Ovary (tissue), 9 donors: ENCODE data around the gene CLIP2. TPM values are rescaled to one million over a fixed set of nuclear protein-coding genes. Genes with fewer than 3 reads are reported as not detected.
"Not testable (repeated sequence)": the region's sequence is repeated elsewhere in the genome, so short reads cannot be mapped to it uniquely, and the experiment has no call there.

Experiments used
- DNase-seq, 5 donors: peaks; one replicate each; pipeline ENCODE4 v3.0.0-alpha.2; 2019 to 2020
- H3K27ac ChIP-seq, 2 donors: fragments of 200-600 bp; one replicate each; pipeline versions ENCODE4 v1.5.1 to v1.8.0; 2019 to 2022
- H3K27me3 ChIP-seq: fragments of 200-600 bp; one replicate; pipeline ENCODE4 v1.8.0; 2022
- H3K36me3 ChIP-seq: fragments of 200-600 bp; sonication (generic); one replicate; pipeline ENCODE4 v1.5.1; 2019
- H3K4me1 ChIP-seq: one replicate; pipeline ENCODE4 v1.8.1; 2013; ENCODE audit warnings: mild to moderate bottlenecking, moderate library complexity; ENCODE audit not compliant: insufficient read depth
- H3K4me3 ChIP-seq: fragments of 200-600 bp; sonication (generic); one replicate; pipeline ENCODE4 v1.5.1; 2017
- H3K9me3 ChIP-seq, 2 donors: fragments of 200-600 bp in 1 of 2; sonication (generic) in 1 of 2; one replicate each; pipeline versions ENCODE4 v1.5.1 to v1.8.1; 2013 to 2019; ENCODE audit warnings: mild to moderate bottlenecking in 1 of 2, moderate library complexity in 1 of 2
- CTCF ChIP-seq, 3 donors: fragments of 450-650 bp in 2 of 3; fragments of 200-600 bp in 1 of 3; IDR thresholded peaks; one replicate each; pipeline versions ENCODE4 v1.5.1 to v1.8.0; 2016 to 2022; ENCODE audit warnings: antibody characterized with exemption in 3 of 3, mild to moderate bottlenecking in 1 of 3
- EP300 ChIP-seq: sonication (generic); formaldehyde crosslinking; IDR thresholded peaks from one replicate; pipeline ENCODE4 v1.6.1; 2017; ENCODE audit warnings: antibody characterized with exemption
- POLR2A ChIP-seq: fragments of 450-650 bp; IDR thresholded peaks from one replicate; pipeline ENCODE4 v1.6.1; 2017; ENCODE audit warnings: antibody characterized with exemption, mild to moderate bottlenecking, moderate library complexity
- WGBS, 3 donors: extraction: QIAGEN DNeasy Blood & Tissue Kit in 1 of 3; methylation state at CpG; one replicate each; pipeline versions ENCODE4 v1.1.5 to v1.1.7; 2013 to 2017; 5-methylcytosine and 5-hydroxymethylcytosine counted together
- intact Hi-C, 4 donors: fragments of 100-400 bp; cut with DNase I; formaldehyde crosslinking; loops; one replicate each; pipeline versions ENCODE4 v1.11.0 to v1.15.1; 2022 to 2023
- polyA plus RNA-seq, 2 donors: library from polyadenylated mRNA; stranded (reverse); fragments of 200-250 nt in 1 of 2; fragments of 350-450 nt in 1 of 2; fragmentation: Illumina TruSeq in 1 of 2; extraction: RNeasy Lipid Tissue Mini Kit (QIAGEN cat#74804) in 1 of 2; gene quantifications; one replicate each; pipeline ENCODE4 v1.2.3, GENCODE V29; 2013 to 2014
- total RNA-seq, 7 donors: library from RNA; depleted of rRNA in 2 of 7; stranded (reverse); fragments of >200 nt in 2 of 7; fragmentation: NEBNext Ultra II Directional in 3 of 7; extraction: Animal tissue kit (Norgen Biotek cat#: 25700) in 3 of 7; gene quantifications; one replicate each; pipeline versions ENCODE4 v1.1.0 to v1.2.4, GENCODE V29; 2016 to 2023
- donor health status: DM: no; HTN: no; CAD: no; lungs with moderate emphysema.
- donor health status: DM: no; HTN: no; CAD: no.
- donor health status: Bipolar disorder and iron deficiency.
- donor health status: DM: yes; HTN: yes; CAD: no.
- donor health status: DM: no; HTN: no; CAD: no.
- donor health status: DM: yes; HTN: yes; CAD: no.

CLIP2 gene
- total and polyA plus RNA-seq, 9 donors = 5.1 to 51.5 (median 28.9) TPM

DNA sequence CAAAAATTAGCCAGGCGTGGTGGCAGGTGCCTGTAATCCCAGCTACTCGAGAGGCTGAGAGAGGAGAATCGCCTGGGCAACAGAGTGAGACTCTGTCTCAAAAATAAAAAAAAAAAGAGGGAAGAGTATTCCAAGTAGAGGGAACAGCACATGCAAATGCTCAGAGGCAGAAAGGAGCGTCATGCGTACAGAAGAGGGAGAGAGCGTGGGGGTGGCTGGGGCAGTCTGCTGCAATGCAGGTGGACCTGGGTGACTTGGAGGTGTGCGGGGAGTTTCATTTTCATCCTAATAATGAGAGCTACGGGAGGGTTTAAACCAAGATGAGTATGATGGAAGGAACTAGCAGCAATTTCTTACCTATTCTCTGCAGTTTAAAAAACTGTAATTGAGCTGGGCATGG lies 28.8 kb downstream of the CLIP2 start:
- H3K9me3 ChIP-seq = no peaks in the 10 kb centered on the region
- no peak for DNase-seq
- no peak overlapping the region for H3K4me3 ChIP-seq
- no peaks in the 10 kb centered on the region for H3K4me1 ChIP-seq
- intact Hi-C loops = no loop called here
- no peaks in the 10 kb centered on the region for H3K27me3 ChIP-seq
- 95 to 99% (median 97%) methylated on average over 8 of the region's 8 CpGs for WGBS, 3 donors
- H3K27ac ChIP-seq = no peak overlapping the region
- TF ChIP-seq POLR2A (no peak), CTCF (IDR thresholded peaks at IDR 0.05) (no peak), EP300 (no peak)
- H3K36me3 ChIP-seq = no peaks in the 10 kb centered on the region

DNA sequence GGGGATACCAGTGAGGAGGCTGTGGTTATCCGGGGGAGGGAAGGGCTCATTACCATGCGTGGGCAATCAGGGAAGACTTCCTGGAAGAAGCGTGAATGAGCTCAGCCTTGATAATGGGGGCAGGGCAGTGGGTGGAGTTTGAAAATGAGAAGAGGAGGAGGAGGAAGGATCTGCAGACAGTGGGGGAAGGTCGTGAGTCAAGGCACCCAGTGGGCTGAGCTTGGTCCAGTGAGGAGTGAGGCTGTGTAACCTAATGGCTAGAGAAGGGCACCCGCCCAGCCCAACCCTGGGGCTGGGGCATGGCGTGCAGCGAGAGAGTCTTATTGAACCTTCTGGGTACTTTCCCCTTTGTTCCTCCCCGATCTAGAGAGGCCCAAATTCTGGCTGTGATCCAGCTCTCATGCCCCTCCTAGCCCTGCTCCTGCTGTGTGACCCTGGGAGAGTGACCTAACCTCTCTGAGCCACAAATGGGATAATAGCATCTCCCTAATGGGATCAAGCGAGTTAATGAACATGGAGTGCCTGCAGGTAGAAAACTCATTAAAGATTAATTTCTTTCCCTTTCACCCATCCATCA lies 31.5 kb downstream of the CLIP2 start:
- intact Hi-C loops = no loop called here
- Histone ChIP-seq H3K27me3 (no peaks in the 10 kb centered on the region), H3K4me3 (no peak overlapping the region), H3K9me3 (no peaks in the 10 kb centered on the region), H3K27ac (no peak overlapping the region), H3K36me3 (no peaks in the 10 kb centered on the region), H3K4me1 (peaks cover 4% of the 10 kb centered on the region)
- 77 to 80% (median 77%) methylated on average over 9 of the region's 9 CpGs for WGBS, 3 donors
- TF ChIP-seq POLR2A (no peak), CTCF (IDR thresholded peaks at IDR 0.05) (no peak), EP300 (no peak)
- no peak for DNase-seq

GRCh38 chr7:74322892-74323291 lies 33.7 kb downstream of the CLIP2 start:
- H3K27me3 ChIP-seq, H3K4me1 ChIP-seq, H3K27ac ChIP-seq, H3K36me3 ChIP-seq, H3K9me3 ChIP-seq, DNase-seq, intact Hi-C loops, H3K4me3 ChIP-seq: not testable (repeated sequence)
- 95 to 98% (median 96%) methylated on average over 9 of the region's 9 CpGs for WGBS, 3 donors

GRCh38 chr7:74324531-74325209 lies 35.5 kb downstream of the CLIP2 start:
- peak in 4 of 5 donors; percentile 37 to 61 (median 54) for DNase-seq
- H3K9me3 ChIP-seq = no peaks in the 10 kb centered on the region
- no peaks in the 10 kb centered on the region for H3K27me3 ChIP-seq
- TF ChIP-seq CTCF (IDR thresholded peaks at IDR 0.05) (no peak), EP300 (no peak), POLR2A (no peak)
- peaks cover 4% of the 10 kb centered on the region for H3K4me1 ChIP-seq
- intact Hi-C loops = no loop called here
- no peak overlapping the region for H3K4me3 ChIP-seq
- no peaks in the 10 kb centered on the region for H3K36me3 ChIP-seq
- no peak overlapping the region for H3K27ac ChIP-seq
- WGBS, 3 donors = 33 to 39% (median 38%) methylated on average over 12 of the region's 12 CpGs

DNA sequence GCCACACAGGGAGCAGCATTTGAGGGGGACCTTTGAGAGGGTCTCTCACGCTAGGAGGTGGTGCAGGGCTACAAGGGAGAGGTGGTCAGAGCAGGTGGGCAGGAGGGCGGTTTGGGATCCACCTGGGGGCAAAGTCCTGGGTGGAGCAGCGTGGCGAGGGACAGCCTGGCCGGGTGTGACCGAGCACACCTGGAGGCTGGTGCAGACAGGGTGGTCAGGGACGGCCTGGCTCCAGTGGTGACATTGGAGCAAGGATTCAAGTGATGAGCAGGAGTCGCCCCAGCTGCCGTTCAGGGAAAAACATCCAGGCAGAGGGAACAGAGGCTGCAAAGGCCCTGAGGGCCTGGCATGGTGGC lies 36.0 kb downstream of the CLIP2 start:
- no peaks in the 10 kb centered on the region for H3K27me3 ChIP-seq
- no peaks in the 10 kb centered on the region for H3K36me3 ChIP-seq
- no peaks in the 10 kb centered on the region for H3K9me3 ChIP-seq
- no peak overlapping the region for H3K27ac ChIP-seq
- DNase-seq = no peak
- 86 to 93% (median 90%) methylated on average over 9 of the region's 9 CpGs for WGBS, 3 donors
- H3K4me3 ChIP-seq = no peak overlapping the region
- intact Hi-C loops = no loop called here
- H3K4me1 ChIP-seq = peaks cover 4% of the 10 kb centered on the region
- no peak for TF ChIP-seq CTCF (IDR thresholded peaks at IDR 0.05)
- TF ChIP-seq EP300 = no peak
- no peak for TF ChIP-seq POLR2A
